Measurements from ENCODE around the gene AKAP17A. TPM values are rescaled to one million over a fixed set of nuclear protein-coding genes. Genes with fewer than 3 reads are reported as not detected.
"Not testable (repeated sequence)": the region's sequence is repeated elsewhere in the genome, so short reads cannot be mapped to it uniquely, and the experiment has no call there.

AKAP17A gene
- total RNA-seq, 1 experiment from 2014 or later, result 39.9 TPM

DNA sequence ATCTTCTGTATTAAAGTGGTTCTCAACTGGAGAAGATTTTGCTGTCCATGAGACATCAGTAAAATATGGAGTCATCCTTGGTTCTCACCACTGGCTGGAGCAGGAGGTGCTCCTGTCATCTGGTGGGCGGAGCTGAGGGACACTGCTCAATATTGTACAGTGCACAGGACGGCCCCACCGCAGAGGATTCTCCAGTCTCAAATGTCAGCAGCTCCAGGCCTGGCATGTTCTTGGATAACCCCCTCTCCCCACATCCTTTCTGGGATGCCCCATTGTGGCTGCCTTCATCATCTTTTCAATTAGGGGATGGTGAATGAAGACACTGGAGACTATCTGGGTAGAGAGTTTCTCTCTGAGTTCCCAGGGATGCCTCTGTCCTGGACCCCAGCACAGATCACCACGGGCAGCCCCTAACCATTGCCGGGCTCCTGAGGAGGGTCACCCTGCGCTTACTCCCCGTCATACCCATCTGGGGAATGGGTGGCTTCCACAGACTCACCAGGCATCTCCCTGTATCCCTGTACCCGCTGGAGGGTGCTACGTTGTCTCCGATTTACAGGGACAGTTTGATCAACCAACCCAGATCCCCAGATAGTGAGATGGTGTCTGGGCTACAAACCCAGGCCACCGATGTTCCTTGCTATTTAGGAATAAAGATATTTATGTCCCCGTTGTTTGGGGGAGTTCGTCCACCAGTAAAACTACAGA lies 32.5 kb upstream of the AKAP17A start:
- Mint-ChIP-seq H3K27me3 (ENCODE audit: insufficient read depth, unreplicated experiment) (peaks cover 2% of the 10 kb centered on the region), H3K9me3 (ENCODE audit: unreplicated experiment) (peaks cover 19% of the 10 kb centered on the region), H3K4me3 (ENCODE audit: unreplicated experiment) (no peak overlapping the region), H3K27ac (ENCODE audit: unreplicated experiment) (no peak overlapping the region), H3K36me3 (ENCODE audit: insufficient read depth, unreplicated experiment) (no peaks in the 10 kb centered on the region), H3K4me1 (ENCODE audit: low read depth, unreplicated experiment) (no peaks in the 10 kb centered on the region)
- TF ChIP-seq, protein P1, sequence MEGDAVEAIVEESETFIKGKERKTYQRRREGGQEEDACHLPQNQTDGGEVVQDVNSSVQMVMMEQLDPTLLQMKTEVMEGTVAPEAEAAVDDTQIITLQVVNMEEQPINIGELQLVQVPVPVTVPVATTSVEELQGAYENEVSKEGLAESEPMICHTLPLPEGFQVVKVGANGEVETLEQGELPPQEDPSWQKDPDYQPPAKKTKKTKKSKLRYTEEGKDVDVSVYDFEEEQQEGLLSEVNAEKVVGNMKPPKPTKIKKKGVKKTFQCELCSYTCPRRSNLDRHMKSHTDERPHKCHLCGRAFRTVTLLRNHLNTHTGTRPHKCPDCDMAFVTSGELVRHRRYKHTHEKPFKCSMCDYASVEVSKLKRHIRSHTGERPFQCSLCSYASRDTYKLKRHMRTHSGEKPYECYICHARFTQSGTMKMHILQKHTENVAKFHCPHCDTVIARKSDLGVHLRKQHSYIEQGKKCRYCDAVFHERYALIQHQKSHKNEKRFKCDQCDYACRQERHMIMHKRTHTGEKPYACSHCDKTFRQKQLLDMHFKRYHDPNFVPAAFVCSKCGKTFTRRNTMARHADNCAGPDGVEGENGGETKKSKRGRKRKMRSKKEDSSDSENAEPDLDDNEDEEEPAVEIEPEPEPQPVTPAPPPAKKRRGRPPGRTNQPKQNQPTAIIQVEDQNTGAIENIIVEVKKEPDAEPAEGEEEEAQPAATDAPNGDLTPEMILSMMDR (IDR thresholded peaks at IDR 0.05; ENCODE audit: insufficient read depth in 1 of 2, low read depth in 1 of 2, low read length in 1 of 2, severe bottlenecking in 1 of 2, unreplicated experiment in 1 of 2), result no peak
- H3K36me3 ChIP-seq (ENCODE audit: control insufficient read depth, insufficient read depth, low read length), result no peaks in the 10 kb centered on the region
- no peaks in the 10 kb centered on the region for H3K4me1 ChIP-seq
- ChIA-PET CTCF (no interaction called here), POLR2A (no interaction called here)
- no peaks in the 10 kb centered on the region for H3K27me3 ChIP-seq (replicated peaks; ENCODE audit: control insufficient read depth, insufficient read depth, low read length)
- peaks cover 8% of the 10 kb centered on the region; the same call in 1 of the 2 replicates for H3K9me3 ChIP-seq
- no peak overlapping the region for H3K4me3 ChIP-seq (ENCODE audit: low read depth, low read length)
- intact Hi-C loops (cut with micrococcal nuclease; ENCODE audit: unreplicated experiment), result no loop called here
- no peak for DNase-seq
- no TSS peak for BruUV-seq (replicated peaks)

DNA sequence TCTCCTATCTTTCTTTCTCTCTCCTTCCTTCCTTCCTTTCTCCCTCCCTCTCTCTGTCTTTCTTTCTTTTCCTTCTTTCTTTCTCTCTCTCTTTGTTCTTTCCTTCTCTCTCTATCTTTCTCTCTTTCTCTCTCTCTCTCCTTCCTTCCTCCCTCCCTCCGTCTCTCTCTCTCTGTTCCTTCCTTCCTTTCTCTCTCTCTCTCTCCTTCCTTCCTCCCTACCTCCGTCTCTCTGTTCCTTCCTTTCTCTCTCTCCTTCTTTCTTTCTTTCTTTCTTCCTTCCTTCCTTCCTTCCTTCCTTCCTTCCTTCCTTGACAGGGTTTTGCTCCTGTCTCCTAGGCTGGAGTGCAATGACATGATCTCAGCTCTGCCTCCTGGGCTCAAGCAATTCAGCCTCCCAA lies 30.2 kb upstream of the AKAP17A start:
- Histone ChIP-seq H3K4me1 (no peaks in the 10 kb centered on the region), H3K9me3 (peaks cover 5% of the 10 kb centered on the region; the same call in 1 of the 2 replicates), H3K36me3 (ENCODE audit: control insufficient read depth, insufficient read depth, low read length) (no peaks in the 10 kb centered on the region), H3K4me3 (ENCODE audit: low read depth, low read length) (no peak overlapping the region), H3K27me3 (replicated peaks; ENCODE audit: control insufficient read depth, insufficient read depth, low read length) (no peaks in the 10 kb centered on the region)
- no peaks in the 10 kb centered on the region for H3K36me3 Mint-ChIP-seq (ENCODE audit: insufficient read depth, unreplicated experiment)
- H3K4me3 Mint-ChIP-seq (ENCODE audit: unreplicated experiment), result no peak overlapping the region
- TF ChIP-seq, protein P1 (IDR thresholded peaks at IDR 0.05; ENCODE audit: insufficient read depth in 1 of 2, low read depth in 1 of 2, low read length in 1 of 2, severe bottlenecking in 1 of 2, unreplicated experiment in 1 of 2), result no peak
- H3K27ac Mint-ChIP-seq (ENCODE audit: unreplicated experiment), result no peak overlapping the region
- H3K9me3 Mint-ChIP-seq (ENCODE audit: unreplicated experiment), result peaks cover 19% of the 10 kb centered on the region
- H3K4me1 Mint-ChIP-seq (ENCODE audit: low read depth, unreplicated experiment), result no peaks in the 10 kb centered on the region
- intact Hi-C loops (cut with micrococcal nuclease; ENCODE audit: unreplicated experiment), result no loop called here
- peaks cover 2% of the 10 kb centered on the region for H3K27me3 Mint-ChIP-seq (ENCODE audit: insufficient read depth, unreplicated experiment)
- no peak for DNase-seq
- CTCF ChIA-PET, result no interaction called here
- POLR2A ChIA-PET, result no interaction called here
- BruUV-seq (replicated peaks), result no TSS peak

DNA sequence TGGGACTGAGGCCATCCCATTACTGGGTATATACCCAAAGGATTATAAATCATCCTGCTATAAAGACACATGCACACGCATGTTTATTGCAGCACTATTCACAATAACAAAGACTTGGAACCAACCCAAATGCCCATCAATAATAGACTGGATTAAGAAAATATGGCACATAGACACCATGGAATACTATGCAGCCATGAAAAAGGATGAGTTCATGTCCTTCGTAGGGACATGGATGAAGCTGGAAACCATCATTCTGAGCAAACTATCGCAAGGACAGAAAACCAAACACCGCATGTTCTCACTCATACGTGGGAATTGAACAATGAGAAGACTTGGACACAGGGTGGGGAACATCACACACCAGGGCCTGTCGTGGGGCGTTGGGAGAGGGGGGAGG lies 27.3 kb upstream of the AKAP17A start:
- H3K36me3 Mint-ChIP-seq (ENCODE audit: insufficient read depth, unreplicated experiment); H3K36me3 ChIP-seq (ENCODE audit: control insufficient read depth, insufficient read depth, low read length); H3K27me3 ChIP-seq (replicated peaks; ENCODE audit: control insufficient read depth, insufficient read depth, low read length); H3K4me1 ChIP-seq; BruUV-seq (replicated peaks); H3K9me3 Mint-ChIP-seq (ENCODE audit: unreplicated experiment); H3K27ac Mint-ChIP-seq (ENCODE audit: unreplicated experiment); H3K4me1 Mint-ChIP-seq (ENCODE audit: low read depth, unreplicated experiment); CTCF ChIA-PET; H3K4me3 Mint-ChIP-seq (ENCODE audit: unreplicated experiment); H3K9me3 ChIP-seq; POLR2A ChIA-PET; H3K27me3 Mint-ChIP-seq (ENCODE audit: insufficient read depth, unreplicated experiment); H3K4me3 ChIP-seq (ENCODE audit: low read depth, low read length); DNase-seq; intact Hi-C loops (cut with micrococcal nuclease; ENCODE audit: unreplicated experiment): not testable (repeated sequence)
